ENCODE results near the gene SLC25A28.

Gene SLC25A28

GRCh38 chr10:99590799-99591198 lies 29.4 kb downstream of the SLC25A28 start:
- no peak for DNase-seq (ENCODE audit: low read depth, low spot score)

DNA sequence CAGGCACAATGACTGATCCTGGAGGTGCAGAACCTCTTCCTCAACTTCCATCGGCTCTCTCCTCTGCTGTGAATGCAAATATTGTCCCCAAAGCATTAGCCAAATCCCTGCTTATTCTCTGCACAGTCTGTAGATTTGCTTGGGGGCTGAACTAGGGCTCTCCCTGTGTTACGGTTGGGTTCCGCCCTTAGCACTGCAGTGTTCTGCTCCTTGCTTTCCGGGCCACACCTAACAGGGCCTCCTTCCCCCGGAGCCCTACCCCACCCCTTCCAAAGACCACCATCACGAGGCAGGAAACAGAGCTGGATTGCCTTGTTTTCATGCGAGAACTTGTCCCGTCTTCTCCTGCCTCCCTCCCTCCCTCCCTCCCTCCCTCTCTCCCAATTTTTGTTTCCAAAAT lies 36.6 kb downstream of the SLC25A28 start:
- no peak for DNase-seq (ENCODE audit: low read depth, low spot score)

GRCh38 chr10:99582255-99582770 lies 37.9 kb downstream of the SLC25A28 start:
- no peak for DNase-seq (ENCODE audit: low read depth, low spot score)

- DNase-seq (ENCODE audit: low read depth, low spot score): no peak
Observed at GRCh38 chr10:99579971-99580370, 40.3 kb downstream of the SLC25A28 start.

- no peak for DNase-seq (ENCODE audit: low read depth, low spot score)
Observed at GRCh38 chr10:99573790-99574189, 46.4 kb downstream of the SLC25A28 start.

DNA sequence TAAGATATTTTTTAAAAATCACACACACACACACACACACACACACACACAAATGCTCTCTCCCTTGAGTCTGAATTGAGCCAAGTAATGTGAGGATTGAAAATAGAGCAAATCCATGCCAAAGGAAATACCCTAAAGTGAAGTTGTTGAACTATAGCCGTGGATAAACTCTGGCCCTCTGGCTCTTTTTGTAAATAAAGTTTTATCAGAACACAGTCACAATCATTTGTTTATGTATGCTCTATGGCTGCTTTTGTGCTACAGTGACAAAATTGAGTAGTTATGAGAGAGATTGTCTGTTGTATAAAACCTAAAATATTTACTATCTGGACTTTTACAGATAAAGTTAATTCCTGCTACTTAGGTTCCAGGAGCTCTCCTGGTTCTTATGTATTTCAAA lies 48.4 kb downstream of the SLC25A28 start:
- DNase-seq (ENCODE audit: low read depth, low spot score): no peak

DNA sequence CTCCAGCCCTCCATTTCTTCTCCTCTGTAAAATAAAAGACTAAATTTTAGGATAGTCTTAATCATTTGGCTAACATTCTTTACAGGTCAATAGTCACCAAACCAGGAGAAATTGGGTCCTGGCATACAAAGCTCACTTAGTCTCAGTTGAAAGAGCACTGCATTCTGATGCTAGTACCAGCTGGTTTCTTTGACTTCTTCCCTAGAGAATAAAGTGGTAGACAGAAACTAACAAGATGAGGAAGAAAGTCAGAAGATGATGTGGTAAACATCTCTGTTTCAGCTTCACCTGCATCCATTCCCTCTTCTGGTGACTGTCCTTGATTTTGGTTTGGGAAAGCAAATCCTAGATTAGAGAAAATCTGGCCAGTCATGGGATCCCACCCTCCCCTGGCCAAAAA lies 50.3 kb downstream of the SLC25A28 start:
- DNase-seq (ENCODE audit: low read depth, low spot score): no peak

GRCh38 chr10:99569253-99569939 lies 50.8 kb downstream of the SLC25A28 start:
- DNase-seq (ENCODE audit: low read depth, low spot score): no peak

GRCh38 chr10:99565166-99565565 lies 55.1 kb downstream of the SLC25A28 start:
- no peak for DNase-seq (ENCODE audit: low read depth, low spot score)

DNA sequence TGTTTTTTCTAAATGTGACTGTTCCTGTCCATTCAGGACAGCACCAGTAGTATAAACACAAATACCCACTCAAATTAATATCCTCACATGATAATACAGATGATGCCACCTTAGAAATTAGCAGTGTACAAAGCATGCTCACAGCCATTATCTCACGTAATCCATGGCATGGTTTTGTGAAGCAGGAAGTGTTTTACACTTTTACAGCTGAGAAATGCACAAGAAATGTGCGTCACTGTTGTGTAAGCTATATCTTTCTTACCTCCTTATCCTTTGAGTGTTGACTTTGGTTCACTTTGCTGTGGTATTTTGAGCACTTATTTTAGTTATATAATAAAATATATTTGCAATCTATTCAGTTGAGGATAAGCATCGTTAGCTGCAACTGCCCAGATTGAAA lies 55.9 kb downstream of the SLC25A28 start:
- DNase-seq (ENCODE audit: low read depth, low spot score): no peak

DNA sequence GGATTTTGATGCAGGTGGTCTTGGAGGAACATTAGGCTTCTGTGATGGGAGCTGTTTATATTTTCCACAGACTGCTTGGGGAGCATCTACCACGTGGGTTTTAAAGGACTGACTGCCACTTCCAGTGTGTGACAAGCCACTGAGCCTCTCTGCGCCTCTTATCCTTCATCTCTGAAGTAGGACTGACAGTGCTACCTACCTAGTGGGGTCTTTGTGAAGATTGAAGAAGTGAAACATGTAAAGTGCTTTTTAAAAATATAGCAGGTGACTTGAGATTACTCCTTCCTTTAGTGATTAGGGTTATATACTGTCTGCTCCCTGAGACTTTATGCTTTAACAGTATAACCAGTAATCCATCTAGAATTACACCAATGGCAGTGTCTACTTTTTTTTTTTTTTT lies 57.6 kb downstream of the SLC25A28 start:
- no peak for DNase-seq (ENCODE audit: low read depth, low spot score)
